K562 (cell line): ENCODE results near the gene LRMDA. TPM values are rescaled to one million over a fixed set of nuclear protein-coding genes. Genes with fewer than 3 reads are reported as not detected.
"Not testable (repeated sequence)": the region's sequence is repeated elsewhere in the genome, so short reads cannot be mapped to it uniquely, and the experiment has no call there.

Experiments used
- ATAC-seq: fragments of 200-7000 bp; cut with Tn5 transposase; 3 replicates; pipeline ENCODE4 v1.9.1; 2020; ENCODE audit warnings: moderate library complexity
- BruUV-seq: library from RNA; stranded (reverse); fragments of 400-500 nt; replicated peaks from 2 replicates; lab custom pipeline; 2021; lab: Mats Ljungman, UMichigan
- CTCF ChIA-PET: fragments of 300-600 bp; formaldehyde crosslinking; extraction: SDS; loops from one replicate; lab custom pipeline; 2021; ENCODE audit warnings: low intra/inter-chr PET ratio; lab: Yijun Ruan, JAX
- POLR2A ChIA-PET: fragments of 300-600, 350-650 bp; sonication (Branson Sonifier 250); formaldehyde crosslinking; extraction: SDS; loops from one replicate; lab custom pipeline; 2021; ENCODE audit warnings: antibody characterized with exemption, inconsistent platforms; lab: Yijun Ruan, JAX
- DNase-seq, 4 experiments: peaks; one replicate each; pipeline versions ENCODE4 v3.0.0 to v3.0.0-alpha.2; 2011 to 2018; ENCODE audit warnings: low spot score in 3 of 4, mixed read lengths in 3 of 4; ENCODE audit errors: extremely low read depth in 1 of 4
- FAIRE-seq: peaks from 2 replicates; lab custom pipeline; 2011; peaks lifted over from hg19 to GRCh38; lab: Jason Lieb, UNC
- H2AFZ ChIP-seq: 2 replicates; pipeline ENCODE4 v1.6.0; 2011; ENCODE audit warnings: low read depth, low read length, control low read depth, inconsistent platforms
- H3K27ac ChIP-seq: fragments of 200-600 bp; 3 replicates; pipeline ENCODE4 v1.8.0; 2011; ENCODE audit warnings: low read depth, mild to moderate bottlenecking, control low read depth, inconsistent platforms, low read length, moderate library complexity, mixed read lengths; ENCODE audit errors: extremely low read depth
- H3K27me3 ChIP-seq, 2 experiments: fragments of 300-600 bp in 1 of 2; 2 replicates in 1 of 2; 3 replicates in 1 of 2; pipeline versions ENCODE4 v1.6.0 to v1.8.0; 2011; ENCODE audit warnings: inconsistent platforms in 2 of 2, low read length in 2 of 2, mild to moderate bottlenecking in 1 of 2, mixed read lengths in 1 of 2, moderate library complexity in 1 of 2; ENCODE audit not compliant: control insufficient read depth in 2 of 2, insufficient read depth in 2 of 2
- H3K36me3 ChIP-seq: fragments of 300-600 bp; 3 replicates; pipeline ENCODE4 v1.8.0; 2011; ENCODE audit warnings: mild to moderate bottlenecking, low read length, inconsistent platforms; ENCODE audit not compliant: control insufficient read depth, insufficient read depth
- H3K4me1 ChIP-seq, 2 experiments: fragments of 200-600 bp in 1 of 2; replicated peaks in 1 of 2; 2 replicates in 1 of 2; 3 replicates in 1 of 2; pipeline versions ENCODE4 v1.5.1 to v1.8.0; 2011; ENCODE audit warnings: inconsistent platforms in 2 of 2, low read length in 2 of 2, mild to moderate bottlenecking in 1 of 2, mixed read lengths in 1 of 2, moderate library complexity in 1 of 2; ENCODE audit not compliant: control insufficient read depth in 2 of 2, insufficient read depth in 2 of 2
- H3K4me2 ChIP-seq: 2 replicates; pipeline ENCODE4 v1.6.1; 2011; ENCODE audit warnings: low read length, control low read depth, inconsistent platforms, mixed read lengths; ENCODE audit not compliant: insufficient read depth
- H3K4me3 ChIP-seq: fragments of 200-600 bp; sonication (generic), shearing (Covaris generic); 2 replicates; pipeline ENCODE4 v1.5.1; 2016; ENCODE audit warnings: control low read depth, inconsistent platforms
- H3K79me2 ChIP-seq: fragments of 200-600 bp; 3 replicates; pipeline ENCODE4 v1.8.0; 2011; ENCODE audit warnings: low read length, inconsistent platforms; ENCODE audit not compliant: control insufficient read depth, insufficient read depth
- H3K9ac ChIP-seq, 2 experiments: 2 replicates each; pipeline versions ENCODE4 v1.6.0 to v1.6.1; 2011; ENCODE audit warnings: low read depth in 2 of 2, low read length in 2 of 2, control low read depth in 1 of 2, inconsistent platforms in 1 of 2, mild to moderate bottlenecking in 1 of 2, mixed read lengths in 1 of 2; ENCODE audit not compliant: insufficient read depth in 1 of 2
- H3K9me1 ChIP-seq: one replicate; pipeline ENCODE4 v1.6.0; 2011; ENCODE audit warnings: inconsistent platforms, mild to moderate bottlenecking, low read length, moderate library complexity; ENCODE audit not compliant: control insufficient read depth, insufficient read depth
- H3K9me3 ChIP-seq: replicated peaks from 2 replicates; pipeline ENCODE4 v1.5.1; 2011; ENCODE audit warnings: low read depth, low read length, inconsistent platforms; ENCODE audit not compliant: control insufficient read depth, insufficient read depth
- H4K20me1 ChIP-seq: replicated peaks from 2 replicates; pipeline ENCODE4 v1.6.1; 2011; ENCODE audit warnings: low read length, inconsistent platforms, mixed read lengths; ENCODE audit not compliant: control insufficient read depth, insufficient read depth
- WGBS: fragments of 100-300 bp; shearing (Covaris generic); methylation state at CpG from one replicate; pipeline ENCODE4 v1.1.6; 2016; ENCODE audit warnings: low coverage, mixed read lengths; ENCODE audit not compliant: insufficient coverage; ENCODE audit errors: missing lambda C conversion rate; 5-methylcytosine and 5-hydroxymethylcytosine counted together
- in situ Hi-C: fragments of 300-500 bp; cut with MboI; formaldehyde crosslinking; loops from 4 replicates; pipeline ENCODE4 v1.15.0; 2018; ENCODE audit warnings: inconsistent platforms, mixed read lengths
- intact Hi-C: fragments of 100-400 bp; cut with micrococcal nuclease; formaldehyde crosslinking; loops from 2 replicates; pipeline ENCODE4 v1.14.2; 2022
- polyA plus RNA-seq, 8 experiments: library from polyadenylated mRNA; depleted of rRNA in 4 of 8; stranded (reverse) in 5 of 8; unstranded in 3 of 8; fragments of >200 nt; fragmentation: Nextera tagmentation in 2 of 8; fragmentation: Illumina TruSeq in 1 of 8; extraction: Ambion mirVana in 2 of 8; extraction: Trizol in 1 of 8; gene quantifications; 2 replicates each; pipeline versions ENCODE4 v1.2.1 to v1.2.3, GENCODE V29; 2011 to 2014; ENCODE audit warnings: inconsistent platforms in 1 of 8, missing spikeins in 1 of 8
- total RNA-seq, 7 experiments: library from RNA; depleted of rRNA in 6 of 7; stranded (reverse); fragments of >200 nt in 6 of 7; fragmentation: Illumina TruSeq in 2 of 7; extraction: Trizol in 2 of 7; gene quantifications; 2 replicates each; pipeline versions ENCODE4 v1.2.1 to v1.2.3, GENCODE V29; 2011 to 2021; ENCODE audit warnings: low replicate concordance in 1 of 7

The LRMDA gene
- total and polyA plus RNA-seq, 9 of the 15 experiments (the other 6 are each of a cell fraction or from before 2014, with no cell fraction given) = 0.25 TPM; not detected in 8

DNA sequence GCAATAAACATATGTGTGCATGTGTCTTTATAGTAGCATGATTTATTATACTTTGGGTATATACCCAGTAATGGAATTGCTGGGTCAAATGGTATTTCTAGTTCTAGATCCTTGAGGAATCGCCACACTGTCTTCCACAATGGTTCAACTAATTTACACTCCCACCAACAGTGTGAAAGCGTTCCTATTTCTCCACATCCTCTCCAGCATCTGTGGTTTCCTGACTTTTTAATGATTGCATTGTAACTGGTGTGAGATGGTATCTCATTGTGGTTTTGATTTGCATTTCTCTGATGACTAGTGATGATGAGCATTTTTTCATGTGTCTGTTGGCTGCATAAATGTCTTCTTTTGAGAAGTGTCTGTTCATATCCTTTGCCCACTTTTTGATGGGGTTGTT, 84.7 kb downstream of the LRMDA start:
- FAIRE-seq, POLR2A ChIA-PET, ATAC-seq, H3K4me1 ChIP-seq, H3K79me2 ChIP-seq, BruUV-seq, H3K4me2 ChIP-seq, H3K27ac ChIP-seq, H3K9ac ChIP-seq, CTCF ChIA-PET, H3K27me3 ChIP-seq, H3K4me3 ChIP-seq, H3K9me1 ChIP-seq, intact Hi-C loops, H4K20me1 ChIP-seq, H2AFZ ChIP-seq, H3K9me3 ChIP-seq, in situ Hi-C loops, DNase-seq, H3K36me3 ChIP-seq: not testable (repeated sequence)
- 0% methylated on average over 2 of the region's 2 CpGs for WGBS

DNA sequence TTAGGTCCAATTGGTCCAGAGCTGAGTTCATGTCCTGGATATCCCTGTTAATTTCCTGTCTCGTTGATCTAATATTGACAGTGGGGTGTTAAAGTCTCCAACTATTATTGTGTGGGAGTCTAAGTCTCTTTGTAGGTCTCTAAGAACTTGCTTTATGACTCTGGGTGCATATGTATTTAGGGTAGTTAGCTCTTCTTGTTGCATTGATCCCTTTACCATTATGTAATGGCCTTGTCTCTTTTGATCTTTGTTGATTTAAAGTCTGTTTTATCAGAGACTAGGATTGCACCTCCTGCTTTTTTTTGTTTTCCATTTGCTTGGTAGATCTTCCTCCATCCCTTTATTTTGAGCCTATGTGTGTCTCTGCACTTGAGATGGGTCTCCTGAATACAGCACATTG, 87.8 kb downstream of the LRMDA start:
- H4K20me1 ChIP-seq, H3K79me2 ChIP-seq, DNase-seq, H3K9ac ChIP-seq, H3K9me3 ChIP-seq, H3K27ac ChIP-seq, H3K9me1 ChIP-seq, ATAC-seq, CTCF ChIA-PET, H3K4me3 ChIP-seq, H3K4me1 ChIP-seq, in situ Hi-C loops, H3K4me2 ChIP-seq, H3K36me3 ChIP-seq, BruUV-seq, FAIRE-seq, H3K27me3 ChIP-seq, POLR2A ChIA-PET, H2AFZ ChIP-seq, intact Hi-C loops: not testable (repeated sequence)
- 0% methylated on average over 1 of the region's 1 CpG for WGBS

DNA sequence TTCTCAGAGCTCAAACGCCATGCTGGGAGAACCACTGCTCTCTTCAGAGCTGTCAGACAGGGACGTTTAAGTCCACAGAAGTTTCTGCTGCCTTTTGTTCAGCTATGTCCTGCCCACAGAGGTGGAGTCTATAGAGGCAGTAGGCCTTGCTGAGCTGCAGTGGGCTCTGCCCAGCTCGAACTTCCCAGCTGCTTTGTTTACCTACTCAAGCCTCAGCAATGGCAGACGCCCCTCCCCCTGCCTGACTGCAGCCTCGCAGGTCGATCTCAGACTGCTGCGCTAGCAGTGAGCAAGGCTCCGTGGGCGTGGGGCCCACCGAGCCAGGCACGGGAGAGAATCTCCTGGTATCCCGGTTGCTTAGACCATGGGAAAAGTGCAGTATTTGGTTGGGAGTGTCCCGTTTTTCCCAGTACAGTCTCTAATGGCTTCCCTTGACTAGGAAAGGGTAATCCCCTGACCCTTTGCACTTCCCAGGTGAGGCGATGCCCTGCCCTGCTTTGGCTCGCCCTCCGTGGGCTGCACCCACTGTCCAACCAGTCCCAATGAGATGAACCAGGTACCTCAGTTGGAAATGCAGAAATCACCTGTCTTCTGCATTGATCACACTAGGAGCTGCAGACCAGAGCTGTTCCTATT, 89.9 kb downstream of the LRMDA start:
- H3K4me2 ChIP-seq, ATAC-seq, H3K27ac ChIP-seq, H3K4me3 ChIP-seq, H3K79me2 ChIP-seq, FAIRE-seq, H3K27me3 ChIP-seq, BruUV-seq, intact Hi-C loops, DNase-seq, H3K9me1 ChIP-seq, H3K9ac ChIP-seq, H3K9me3 ChIP-seq, in situ Hi-C loops, H3K36me3 ChIP-seq, CTCF ChIA-PET, H4K20me1 ChIP-seq, H2AFZ ChIP-seq, H3K4me1 ChIP-seq: not testable (repeated sequence)
- POLR2A ChIA-PET = interaction anchor here (1.0 kb wide), 1 partner anchor 15 kb away, joined by 3 read pairs; no protein-coding TSS in a partner anchor
- WGBS = under 1% methylated on average over 16 of the region's 16 CpGs
